ENCODE data around the gene LRCH4.
A peak's percentile ranks its signal among the peaks of the same experiment; 100 is the strongest.
"Not testable (repeated sequence)": the region's sequence is repeated elsewhere in the genome, so short reads cannot be mapped to it uniquely, and the experiment has no call there.

Gene LRCH4

GRCh38 chr7:100545360-100546128 lies 40.4 kb downstream of the LRCH4 start:
- TF ChIP-seq, protein P1, sequence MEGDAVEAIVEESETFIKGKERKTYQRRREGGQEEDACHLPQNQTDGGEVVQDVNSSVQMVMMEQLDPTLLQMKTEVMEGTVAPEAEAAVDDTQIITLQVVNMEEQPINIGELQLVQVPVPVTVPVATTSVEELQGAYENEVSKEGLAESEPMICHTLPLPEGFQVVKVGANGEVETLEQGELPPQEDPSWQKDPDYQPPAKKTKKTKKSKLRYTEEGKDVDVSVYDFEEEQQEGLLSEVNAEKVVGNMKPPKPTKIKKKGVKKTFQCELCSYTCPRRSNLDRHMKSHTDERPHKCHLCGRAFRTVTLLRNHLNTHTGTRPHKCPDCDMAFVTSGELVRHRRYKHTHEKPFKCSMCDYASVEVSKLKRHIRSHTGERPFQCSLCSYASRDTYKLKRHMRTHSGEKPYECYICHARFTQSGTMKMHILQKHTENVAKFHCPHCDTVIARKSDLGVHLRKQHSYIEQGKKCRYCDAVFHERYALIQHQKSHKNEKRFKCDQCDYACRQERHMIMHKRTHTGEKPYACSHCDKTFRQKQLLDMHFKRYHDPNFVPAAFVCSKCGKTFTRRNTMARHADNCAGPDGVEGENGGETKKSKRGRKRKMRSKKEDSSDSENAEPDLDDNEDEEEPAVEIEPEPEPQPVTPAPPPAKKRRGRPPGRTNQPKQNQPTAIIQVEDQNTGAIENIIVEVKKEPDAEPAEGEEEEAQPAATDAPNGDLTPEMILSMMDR (IDR thresholded peaks at IDR 0.05), result no peak
- no peak for TF ChIP-seq ZFX (IDR thresholded peaks at IDR 0.05; ENCODE audit: borderline replicate concordance)
- peak overlapping the region; percentile 77 for H3K27ac ChIP-seq

DNA sequence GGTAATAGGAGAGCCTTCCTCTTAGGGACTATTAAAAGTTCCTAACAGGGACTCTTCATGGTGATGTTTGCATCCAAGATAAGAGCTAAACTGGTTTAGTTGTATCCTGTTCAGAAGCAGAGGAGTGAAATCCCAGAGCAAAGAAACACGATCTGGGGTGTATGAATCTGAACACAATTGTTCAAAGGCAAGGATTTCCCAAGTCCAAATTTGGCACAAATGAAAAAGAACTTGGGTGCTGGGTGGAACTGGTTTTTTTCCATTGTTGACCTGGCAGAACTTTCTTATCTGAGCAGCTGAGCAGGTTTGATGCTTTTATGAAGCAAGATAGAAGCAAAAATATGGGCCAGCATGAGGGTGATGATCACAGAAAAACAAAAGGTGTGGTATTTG lies 41.0 kb downstream of the LRCH4 start:
- TF ChIP-seq, protein P1 (IDR thresholded peaks at IDR 0.05), result no peak
- no peak for TF ChIP-seq ZFX (IDR thresholded peaks at IDR 0.05; ENCODE audit: borderline replicate concordance)
- peak overlapping the region; percentile 77 for H3K27ac ChIP-seq

DNA sequence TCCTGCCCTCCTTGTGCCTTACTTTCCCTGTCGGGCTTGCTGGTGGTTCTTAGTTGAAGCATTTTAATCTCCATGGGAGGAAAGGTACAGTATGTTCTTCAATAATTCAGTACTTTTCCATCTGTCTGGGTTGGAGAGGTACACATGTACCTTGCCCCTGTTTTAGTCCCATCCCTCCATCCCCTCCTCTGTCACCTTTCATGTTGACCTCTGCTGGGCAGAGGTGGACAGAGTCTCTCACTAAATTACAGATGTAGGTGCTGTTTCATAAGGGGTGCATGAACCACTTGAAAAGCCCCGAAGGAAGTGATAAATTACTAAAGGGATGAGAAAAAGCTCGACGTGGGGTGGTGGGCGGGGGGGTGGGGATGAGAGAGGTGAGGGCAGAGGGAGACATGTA lies 41.5 kb downstream of the LRCH4 start:
- H3K27ac ChIP-seq, result peak overlapping the region; percentile 77
- no peak for TF ChIP-seq ZFX (IDR thresholded peaks at IDR 0.05; ENCODE audit: borderline replicate concordance)
- TF ChIP-seq, protein P1 (IDR thresholded peaks at IDR 0.05), result no peak

DNA sequence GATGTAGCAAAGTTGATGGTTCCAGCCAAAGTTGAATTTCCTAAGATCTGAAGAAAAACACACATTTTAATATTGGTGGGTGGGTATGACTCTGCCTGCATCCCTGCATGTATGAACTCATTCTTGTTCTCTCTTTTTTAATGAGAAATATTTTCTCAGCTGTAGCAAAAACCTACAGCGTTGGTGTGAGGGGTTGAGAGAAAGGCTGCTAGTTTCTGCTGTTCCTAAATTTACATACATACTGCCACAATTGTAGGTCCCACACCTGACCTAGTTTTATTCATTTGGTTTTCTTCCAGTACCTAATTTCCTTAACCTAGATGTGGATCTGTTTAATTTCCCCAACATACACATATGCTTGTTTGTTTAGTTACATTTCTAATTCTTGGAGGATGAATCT lies 42.3 kb downstream of the LRCH4 start:
- H3K27ac ChIP-seq, result peak overlapping the region; percentile 77; the same call in 1 of the 2 replicates
- no peak for TF ChIP-seq ZFX (IDR thresholded peaks at IDR 0.05; ENCODE audit: borderline replicate concordance)
- TF ChIP-seq, protein P1 (IDR thresholded peaks at IDR 0.05), result no peak

- H3K27ac ChIP-seq, result not testable (repeated sequence)
Observed at GRCh38 chr7:100541309-100541708, 44.6 kb downstream of the LRCH4 start.

- TF ChIP-seq, protein P1 (IDR thresholded peaks at IDR 0.05), result no peak
- TF ChIP-seq ZFX (IDR thresholded peaks at IDR 0.05; ENCODE audit: borderline replicate concordance), result no peak
- H3K27ac ChIP-seq, result peak overlapping the region; percentile 91
Observed at GRCh38 chr7:100540073-100540723, 45.7 kb downstream of the LRCH4 start.

DNA sequence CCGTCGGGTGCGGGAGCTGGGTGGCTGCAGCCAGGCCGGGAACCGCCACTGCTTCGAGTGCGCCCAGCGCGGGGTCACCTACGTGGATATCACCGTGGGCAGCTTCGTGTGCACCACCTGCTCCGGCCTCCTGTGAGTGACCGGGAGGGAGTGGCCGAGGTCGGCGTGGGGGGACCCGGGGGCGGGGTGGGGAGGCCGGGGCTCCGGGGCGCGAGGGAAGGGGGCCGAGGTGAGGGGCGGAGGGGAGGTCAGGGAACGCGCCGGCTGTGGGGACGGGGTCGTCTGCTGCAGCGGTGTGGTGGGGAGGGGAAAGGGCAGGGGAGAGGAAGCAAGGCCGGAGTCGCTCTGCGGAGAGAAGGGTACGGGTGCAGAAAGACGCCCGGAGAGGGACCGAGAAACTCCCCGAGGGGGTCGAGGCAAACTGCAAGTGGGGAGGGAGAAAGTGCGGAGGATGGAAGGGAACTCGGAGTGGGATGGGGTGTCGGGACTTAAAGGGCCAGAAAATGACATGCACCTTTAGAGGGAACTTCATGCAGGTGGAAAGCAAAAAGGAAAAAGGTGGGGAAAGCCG lies 46.4 kb downstream of the LRCH4 start:
- peak overlapping the region; percentile 91 for H3K27ac ChIP-seq
- TF ChIP-seq, protein P1 (IDR thresholded peaks at IDR 0.05), result no peak
- no peak for TF ChIP-seq ZFX (IDR thresholded peaks at IDR 0.05; ENCODE audit: borderline replicate concordance)
